Progenitor cell of endocrine pancreas (in vitro differentiated cells): ENCODE results near the gene MLLT3. TPM values are rescaled to one million over a fixed set of nuclear protein-coding genes. Genes with fewer than 3 reads are reported as not detected.

ENCODE experiments used
- DNase-seq: peaks from one replicate; pipeline ENCODE4 v3.0.0; 2021; ENCODE audit warnings: low spot score; ENCODE audit not compliant: unreplicated experiment
- H3K27ac Mint-ChIP-seq: 2 replicates; pipeline ENCODE4 v1.8.0; 2021; ENCODE audit warnings: mild to moderate bottlenecking, moderate library complexity, mixed read lengths
- H3K27me3 Mint-ChIP-seq: 2 replicates; pipeline ENCODE4 v1.8.0; 2021; ENCODE audit warnings: mixed read lengths
- H3K36me3 Mint-ChIP-seq: 2 replicates; pipeline ENCODE4 v1.8.0; 2022; ENCODE audit warnings: mixed read lengths; ENCODE audit not compliant: insufficient read depth
- H3K4me1 Mint-ChIP-seq: 2 replicates; pipeline ENCODE4 v1.8.0; 2021; ENCODE audit warnings: low read depth, mixed read lengths
- H3K4me3 Mint-ChIP-seq: 2 replicates; pipeline ENCODE4 v1.8.0; 2021; ENCODE audit warnings: low read depth, mild to moderate bottlenecking, moderate library complexity, mixed read lengths
- H3K9me3 Mint-ChIP-seq: 2 replicates; pipeline ENCODE4 v1.8.0; 2021; ENCODE audit warnings: low read depth, mixed read lengths
- total RNA-seq: library from RNA; stranded (reverse); gene quantifications from 2 replicates; pipeline ENCODE4 v1.2.1, GENCODE V29; 2021
- TF ChIP-seq, protein P1 (sequence below): fragments of 200-600 bp; sonication (generic); IDR thresholded peaks from one replicate; pipeline ENCODE4 v1.5.0; 2021; ENCODE audit warnings: antibody characterized with exemption, mild to moderate bottlenecking; ENCODE audit not compliant: unreplicated experiment

The MLLT3 gene
- total RNA-seq, 1 donor from 2014 or later: 25.8 TPM

DNA sequence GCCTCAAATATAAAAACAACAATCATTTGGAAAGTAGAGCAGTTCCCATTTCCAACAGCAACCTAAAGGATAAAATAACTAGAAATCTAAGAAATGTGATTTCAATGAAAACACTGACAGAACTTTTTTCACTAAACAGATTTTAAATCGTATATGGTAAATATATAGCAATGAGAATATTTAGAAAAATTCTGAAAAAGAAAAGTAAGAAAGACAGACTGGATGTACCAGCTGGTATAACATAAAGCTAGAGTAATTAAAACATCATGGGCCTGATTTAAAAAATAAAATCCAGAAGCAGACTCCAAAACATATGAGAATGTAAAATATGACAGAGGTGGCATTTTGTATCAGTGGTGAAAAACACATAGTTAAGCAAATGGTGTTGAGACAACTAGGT is 308.9 kb downstream of the MLLT3 start:
- Mint-ChIP-seq H3K27me3 (peaks cover 3% of the 10 kb centered on the region), H3K4me3 (no peak overlapping the region)
- DNase-seq: no peak

DNA sequence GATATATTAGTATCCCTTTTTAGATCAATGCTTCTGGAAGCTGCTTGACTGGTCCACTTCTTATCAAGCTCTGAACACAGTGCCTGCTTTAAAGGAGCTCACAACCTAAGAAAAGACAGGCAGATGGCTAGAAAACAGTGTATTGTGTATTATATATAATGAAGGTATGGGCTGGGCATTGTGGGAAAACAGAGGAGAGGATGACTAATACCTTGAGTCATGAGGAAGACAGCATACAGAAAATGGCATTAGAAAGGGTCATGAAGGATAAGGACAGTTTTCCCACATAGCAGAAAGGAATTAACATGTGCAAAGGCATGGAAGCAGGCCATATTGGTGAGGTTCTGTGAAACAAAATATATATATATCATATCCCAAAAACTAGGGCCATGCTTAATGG is 309.6 kb downstream of the MLLT3 start:
- Mint-ChIP-seq H3K4me1 (peaks cover 3% of the 10 kb centered on the region), H3K27me3 (no peaks in the 10 kb centered on the region), H3K4me3 (no peak overlapping the region), H3K9me3 (peaks cover 5% of the 10 kb centered on the region), H3K36me3 (no peaks in the 10 kb centered on the region), H3K27ac (no peak overlapping the region)
- TF ChIP-seq, protein P1, sequence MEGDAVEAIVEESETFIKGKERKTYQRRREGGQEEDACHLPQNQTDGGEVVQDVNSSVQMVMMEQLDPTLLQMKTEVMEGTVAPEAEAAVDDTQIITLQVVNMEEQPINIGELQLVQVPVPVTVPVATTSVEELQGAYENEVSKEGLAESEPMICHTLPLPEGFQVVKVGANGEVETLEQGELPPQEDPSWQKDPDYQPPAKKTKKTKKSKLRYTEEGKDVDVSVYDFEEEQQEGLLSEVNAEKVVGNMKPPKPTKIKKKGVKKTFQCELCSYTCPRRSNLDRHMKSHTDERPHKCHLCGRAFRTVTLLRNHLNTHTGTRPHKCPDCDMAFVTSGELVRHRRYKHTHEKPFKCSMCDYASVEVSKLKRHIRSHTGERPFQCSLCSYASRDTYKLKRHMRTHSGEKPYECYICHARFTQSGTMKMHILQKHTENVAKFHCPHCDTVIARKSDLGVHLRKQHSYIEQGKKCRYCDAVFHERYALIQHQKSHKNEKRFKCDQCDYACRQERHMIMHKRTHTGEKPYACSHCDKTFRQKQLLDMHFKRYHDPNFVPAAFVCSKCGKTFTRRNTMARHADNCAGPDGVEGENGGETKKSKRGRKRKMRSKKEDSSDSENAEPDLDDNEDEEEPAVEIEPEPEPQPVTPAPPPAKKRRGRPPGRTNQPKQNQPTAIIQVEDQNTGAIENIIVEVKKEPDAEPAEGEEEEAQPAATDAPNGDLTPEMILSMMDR: no peak
- DNase-seq: no peak

More for the DNA sequence above, 308.9 kb downstream of the MLLT3 start:
- Mint-ChIP-seq H3K4me1 (no peaks in the 10 kb centered on the region), H3K9me3 (peaks cover 5% of the 10 kb centered on the region), H3K27ac (no peak overlapping the region), H3K36me3 (no peaks in the 10 kb centered on the region)
- TF ChIP-seq, protein P1: no peak

DNA sequence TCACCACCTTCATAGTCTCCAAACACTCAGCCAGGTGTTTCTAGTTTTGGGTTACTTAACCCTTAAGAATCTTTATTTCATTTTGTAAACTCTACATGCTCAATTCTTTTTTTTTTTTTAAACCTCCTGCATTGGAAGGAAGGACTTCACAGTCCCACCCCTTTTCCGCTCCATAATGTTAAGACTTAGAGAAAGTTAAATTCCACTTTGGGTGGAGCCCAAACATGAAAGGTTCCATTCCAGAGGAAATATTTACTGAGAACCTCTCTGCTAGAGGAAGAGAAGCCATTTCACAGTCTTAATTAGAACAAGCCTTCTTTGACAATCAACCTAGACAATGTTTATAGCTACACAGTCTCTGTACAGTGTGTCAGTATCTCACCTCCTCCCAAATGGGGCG is 312.3 kb downstream of the MLLT3 start:
- H3K27ac Mint-ChIP-seq: no peak overlapping the region
- no peaks in the 10 kb centered on the region for H3K27me3 Mint-ChIP-seq
- H3K4me1 Mint-ChIP-seq: peaks cover 3% of the 10 kb centered on the region
- no peak overlapping the region for H3K4me3 Mint-ChIP-seq
- DNase-seq: no peak
- TF ChIP-seq, protein P1: no peak
- H3K9me3 Mint-ChIP-seq: peaks cover 5% of the 10 kb centered on the region
- no peaks in the 10 kb centered on the region for H3K36me3 Mint-ChIP-seq

DNA sequence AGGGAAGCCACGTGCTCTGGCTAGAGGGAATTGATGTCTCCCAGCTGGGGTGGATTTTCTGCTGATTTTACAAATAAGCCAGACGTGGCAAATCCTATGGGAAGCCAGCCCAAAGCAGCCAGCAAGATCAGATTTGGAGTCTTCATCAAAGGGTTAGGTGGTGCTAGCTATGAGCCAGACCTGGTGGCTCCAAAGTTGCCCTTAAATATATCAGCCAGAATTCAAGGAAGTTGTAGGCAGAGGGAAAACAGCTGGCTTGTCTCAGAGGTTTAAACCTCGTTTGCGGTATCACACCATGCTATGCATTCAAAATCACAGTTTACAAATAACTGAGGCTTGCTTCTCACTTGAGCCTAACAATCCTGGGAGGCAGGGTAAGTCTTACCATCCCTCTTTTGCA is 313.2 kb downstream of the MLLT3 start:
- Mint-ChIP-seq H3K27me3 (no peaks in the 10 kb centered on the region), H3K4me3 (no peak overlapping the region), H3K36me3 (no peaks in the 10 kb centered on the region), H3K27ac (no peak overlapping the region), H3K4me1 (peaks cover 3% of the 10 kb centered on the region), H3K9me3 (peaks cover 5% of the 10 kb centered on the region)
- TF ChIP-seq, protein P1: no peak
- no peak for DNase-seq

DNA sequence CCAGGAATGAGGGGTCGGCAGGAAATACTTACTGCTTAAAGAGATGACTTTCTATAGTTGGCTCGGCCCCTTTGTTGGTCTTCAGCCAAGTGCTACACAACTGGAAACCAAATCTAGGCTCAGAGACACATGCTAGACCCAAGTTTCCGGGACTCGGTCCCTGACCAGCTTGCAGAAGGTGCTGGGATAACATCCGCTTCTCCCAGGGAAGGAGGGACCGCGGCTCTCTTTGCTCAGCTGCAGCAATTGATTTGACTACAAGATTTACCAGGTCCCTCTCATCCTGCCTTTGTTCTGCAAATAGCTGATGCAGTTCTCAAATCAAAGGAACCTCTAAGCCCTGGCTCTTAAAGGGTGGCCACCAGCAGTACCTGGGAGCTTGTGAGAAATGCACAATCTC is 314.7 kb downstream of the MLLT3 start:
- no peak overlapping the region for H3K27ac Mint-ChIP-seq

More for the DNA sequence above, 314.7 kb downstream of the MLLT3 start:
- Mint-ChIP-seq H3K4me3 (no peak overlapping the region), H3K9me3 (peaks cover under 1% of the 10 kb centered on the region), H3K36me3 (no peaks in the 10 kb centered on the region), H3K4me1 (peaks cover 4% of the 10 kb centered on the region), H3K27me3 (no peaks in the 10 kb centered on the region)
- TF ChIP-seq, protein P1: no peak
- no peak for DNase-seq
